HG03571 (cell line): ENCODE results near the gene TMCO2.

Experiments
- ATAC-seq: cut with Tn5 transposase; IDR thresholded peaks from one replicate; pipeline ENCODE4 v1.9.1; 2021; ENCODE audit not compliant: unreplicated experiment

Gene TMCO2

DNA sequence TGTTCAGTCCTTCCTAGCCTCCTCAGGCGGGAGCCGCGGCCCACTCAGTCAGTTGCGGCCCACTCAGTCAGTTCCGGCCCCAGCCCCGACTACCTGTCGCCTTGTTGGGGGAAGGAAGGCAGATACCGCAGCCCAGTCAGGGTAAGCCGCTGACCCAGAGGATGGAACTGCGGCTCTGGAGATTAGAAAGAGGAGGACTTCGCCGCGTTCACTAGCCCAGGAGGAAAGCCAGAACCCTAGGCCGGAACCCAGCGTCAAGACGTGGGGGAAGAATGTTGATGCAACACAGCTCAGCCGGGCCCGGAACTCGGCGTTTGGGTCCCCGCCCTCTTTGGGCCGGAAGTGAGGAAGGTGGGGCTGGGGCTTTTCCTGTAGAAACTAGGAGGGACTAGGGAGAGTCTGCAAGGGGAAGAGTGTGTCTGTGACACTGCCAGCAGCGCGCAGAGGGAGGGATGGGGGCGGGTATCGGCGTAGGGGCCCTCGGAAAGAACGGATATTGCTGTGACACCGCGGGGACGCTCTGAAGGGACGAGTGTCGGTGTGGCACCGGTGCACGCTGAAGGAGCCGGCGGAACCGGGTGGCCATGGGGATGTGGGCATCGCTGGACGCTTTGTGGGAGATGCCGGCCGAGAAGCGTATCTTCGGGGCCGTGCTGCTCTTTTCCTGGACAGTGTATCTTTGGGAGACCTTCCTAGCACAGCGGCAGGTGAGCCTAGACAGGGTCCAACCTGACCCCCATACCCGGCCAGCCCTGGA, 10.1 kb downstream of the TMCO2 start, which contains the start of gene ZMPSTE24:
ZMPSTE24 (plus strand) TSS at position 549 of the 757 bp plus-strand sequence; CDS start at position 585, 36 bp downstream.
- ATAC-seq: peak; percentile 84

DNA sequence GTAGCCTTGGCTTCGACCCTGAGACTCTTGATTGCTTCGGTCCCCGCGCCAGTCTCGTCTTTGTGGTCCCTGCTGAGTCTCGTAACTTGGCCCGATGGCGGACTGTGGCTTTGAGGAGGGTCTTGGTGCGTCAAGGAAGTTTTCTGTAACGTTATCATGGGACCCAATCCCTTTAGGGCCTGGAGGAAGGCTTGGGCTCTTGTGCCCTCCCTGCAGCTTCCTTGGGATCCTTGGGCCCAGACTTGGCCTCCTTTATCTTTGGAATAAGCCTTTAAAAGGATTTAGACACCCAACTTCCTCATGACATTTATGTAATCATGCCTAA, 10.7 kb downstream of the TMCO2 start:
- no peak for ATAC-seq

DNA sequence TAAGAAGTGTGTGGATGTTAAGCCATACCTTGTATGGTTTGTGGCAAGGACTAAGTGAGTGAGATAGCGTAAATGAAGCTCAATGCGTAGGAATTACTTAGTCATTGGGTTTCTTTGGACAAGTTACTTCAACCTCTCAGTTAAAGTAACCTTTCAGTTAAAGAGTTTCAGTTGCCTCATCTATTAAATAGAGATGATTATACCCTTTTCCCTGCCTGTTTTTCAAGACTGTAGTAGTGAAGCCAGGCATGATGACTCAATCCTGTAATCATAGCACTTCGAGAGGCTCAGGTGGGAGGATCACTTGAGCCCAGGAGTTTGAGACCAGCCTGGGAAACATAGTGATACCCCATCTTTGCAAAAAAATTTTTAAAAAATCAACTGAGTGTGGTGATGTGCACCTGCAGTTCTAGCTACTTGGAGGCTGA, 16.6 kb downstream of the TMCO2 start:
- no peak for ATAC-seq

DNA sequence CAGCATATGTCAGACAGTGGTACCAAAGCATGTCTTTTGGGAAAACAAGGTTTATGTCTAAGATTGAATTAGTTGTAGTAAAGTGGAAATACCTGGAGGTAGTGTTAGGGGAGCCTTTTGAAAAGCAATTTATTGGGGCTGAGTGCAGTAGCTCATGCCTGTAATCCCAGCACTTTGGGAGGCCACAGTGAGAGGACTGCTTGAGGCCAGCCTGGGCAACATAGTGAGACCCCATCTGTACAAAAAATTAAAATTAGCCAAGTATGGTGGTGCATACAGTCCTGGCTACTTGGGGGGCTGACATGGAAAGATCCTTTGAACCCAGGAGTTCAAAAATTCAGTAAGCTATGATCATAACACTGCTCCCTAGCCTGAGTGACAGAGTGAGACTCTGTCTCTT, 17.6 kb downstream of the TMCO2 start:
- no peak for ATAC-seq

DNA sequence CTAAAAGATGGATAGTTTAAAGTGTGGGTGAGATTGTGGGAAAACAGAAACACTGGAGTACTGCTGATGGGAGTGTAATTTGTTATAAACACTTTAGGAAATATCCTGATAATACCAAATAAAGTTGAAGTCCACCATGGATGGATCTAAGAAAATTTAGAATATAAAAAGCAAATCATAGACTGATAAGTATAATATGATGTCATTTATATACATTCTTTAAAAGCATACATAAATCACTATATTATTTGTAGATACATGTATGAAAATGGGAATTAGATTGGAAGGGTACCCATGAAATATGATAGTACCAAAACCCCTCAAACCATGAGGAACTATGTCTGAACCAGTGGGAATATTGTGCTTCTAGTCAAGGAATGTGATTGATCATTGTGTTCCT, 18.2 kb downstream of the TMCO2 start:
- no peak for ATAC-seq

DNA sequence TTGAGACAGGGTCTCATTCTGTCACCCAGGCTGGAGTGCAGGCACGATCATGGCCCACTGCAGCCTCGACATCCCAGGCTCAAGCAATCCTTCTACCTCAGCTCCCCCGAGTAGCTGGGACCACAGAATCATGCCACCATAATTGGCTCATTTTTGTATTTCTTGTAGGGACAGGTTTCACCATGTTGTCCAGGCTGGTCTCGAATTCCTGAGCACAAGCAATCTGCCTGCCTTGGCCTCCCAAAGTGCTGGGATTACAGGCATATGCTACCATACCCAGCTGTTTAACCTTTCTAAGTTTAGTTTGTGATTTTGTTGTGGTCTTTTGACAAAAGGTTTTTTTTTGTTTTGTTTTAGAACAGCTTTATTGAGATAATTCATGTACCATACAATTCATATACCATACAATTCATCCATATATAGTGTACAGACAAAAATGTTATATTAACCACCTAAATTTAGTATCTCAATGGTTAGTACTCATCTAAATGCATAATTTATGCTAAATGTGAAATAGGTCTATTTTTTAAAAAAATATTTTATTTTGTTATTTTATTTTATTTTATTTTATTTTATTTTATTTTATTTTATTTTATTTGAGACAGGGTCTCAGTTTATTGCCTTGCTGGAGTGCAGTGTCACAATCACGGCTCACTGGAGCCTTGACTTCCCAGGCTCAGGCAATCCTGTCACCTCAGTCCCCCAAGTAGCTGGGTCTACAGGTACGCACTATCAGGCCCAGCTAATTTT, 19.2 kb downstream of the TMCO2 start:
- no peak for ATAC-seq

DNA sequence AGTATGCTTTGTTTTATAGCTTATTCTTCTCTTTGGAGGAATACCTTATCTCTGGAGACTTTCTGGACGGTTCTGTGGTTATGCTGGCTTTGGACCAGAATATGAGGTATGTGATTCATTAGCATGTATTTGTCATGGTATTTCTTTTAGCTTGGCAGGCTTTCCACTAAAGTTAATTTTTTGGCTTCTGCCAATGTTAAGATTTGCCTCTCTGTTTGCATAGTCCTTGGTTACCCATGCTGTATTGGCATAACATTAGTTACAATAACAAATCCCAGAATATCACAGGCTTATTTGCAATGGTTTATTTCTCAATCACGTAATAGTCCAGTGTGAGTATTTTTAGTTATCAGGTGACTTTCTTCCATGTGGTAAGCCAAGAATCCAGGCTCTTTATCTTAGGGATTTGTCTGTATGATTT, 20.0 kb downstream of the TMCO2 start:
- no peak for ATAC-seq

DNA sequence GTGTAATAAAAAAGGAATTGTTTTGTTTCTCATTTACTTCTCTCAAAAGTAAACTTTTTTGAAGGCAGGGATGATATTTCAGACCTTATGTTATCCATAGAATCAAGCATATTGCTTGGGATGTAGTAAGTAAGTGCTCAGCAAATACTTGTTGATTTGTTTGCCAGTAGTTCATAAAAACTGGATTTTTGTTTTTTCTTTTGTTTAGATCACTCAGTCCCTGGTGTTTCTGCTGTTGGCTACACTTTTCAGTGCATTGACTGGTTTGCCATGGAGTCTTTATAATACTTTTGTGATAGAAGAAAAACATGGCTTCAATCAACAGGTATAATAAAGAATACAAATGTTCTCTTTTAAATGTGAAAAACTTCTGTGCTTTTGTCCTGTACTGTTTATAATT, 20.5 kb downstream of the TMCO2 start:
- no peak for ATAC-seq

DNA sequence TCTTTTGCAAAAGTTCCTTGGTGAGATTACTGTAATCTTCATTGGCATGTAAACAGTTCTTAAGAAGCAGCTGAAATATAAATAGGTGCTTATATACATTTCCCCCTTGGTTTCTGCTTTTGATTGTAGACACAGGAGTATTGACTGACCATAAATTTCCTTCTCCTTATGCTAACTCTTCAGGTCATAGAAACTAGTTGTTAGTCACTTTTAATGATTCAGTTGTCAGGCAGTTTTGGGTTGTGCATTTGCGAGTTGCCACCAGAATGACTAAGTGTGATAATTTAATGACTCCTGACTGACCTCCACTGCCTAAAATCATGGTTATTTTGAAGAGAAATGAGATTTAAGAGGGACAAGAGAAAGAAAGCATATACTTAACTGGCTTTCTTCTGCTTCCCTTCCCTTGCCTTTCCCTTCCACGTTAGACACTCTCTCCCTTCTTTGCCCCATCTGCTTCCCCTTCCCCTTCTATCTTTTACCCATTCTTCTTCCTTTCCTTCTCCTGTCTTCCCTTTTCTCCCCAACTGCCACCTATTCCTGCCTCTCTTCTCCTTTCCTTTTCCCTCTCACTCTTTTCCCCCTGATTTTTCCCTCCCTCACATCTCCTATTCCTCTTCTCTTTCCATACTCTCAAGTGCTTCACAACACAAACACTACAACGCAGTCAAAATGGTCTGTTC, 22.6 kb downstream of the TMCO2 start:
- no peak for ATAC-seq

DNA sequence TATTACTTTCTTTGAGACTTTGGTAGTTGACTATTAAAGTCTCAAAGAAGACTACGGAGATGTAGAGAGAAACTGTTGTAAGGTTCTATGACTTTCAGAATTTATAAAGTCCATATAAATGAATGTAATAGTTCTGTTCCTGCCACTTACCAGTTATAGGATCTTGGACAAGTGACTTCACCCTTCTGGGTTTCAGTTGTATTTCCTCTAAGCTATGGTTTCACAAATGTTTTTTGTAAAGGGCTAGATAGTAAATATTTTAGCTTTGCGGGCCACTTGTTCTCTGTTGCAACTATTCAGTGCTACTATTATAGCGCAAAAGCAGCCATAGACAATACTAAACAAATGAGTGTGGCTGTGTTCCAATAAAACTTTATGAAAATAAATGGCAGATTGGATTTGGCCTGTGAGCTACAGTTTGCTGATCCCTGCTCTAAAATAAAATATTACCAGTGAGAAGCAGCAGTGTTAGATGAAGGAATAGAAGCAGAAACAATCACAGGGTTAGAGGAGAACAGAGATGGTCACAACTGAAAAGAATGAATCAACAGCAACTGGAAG, 25.0 kb downstream of the TMCO2 start:
- ATAC-seq: no peak

DNA sequence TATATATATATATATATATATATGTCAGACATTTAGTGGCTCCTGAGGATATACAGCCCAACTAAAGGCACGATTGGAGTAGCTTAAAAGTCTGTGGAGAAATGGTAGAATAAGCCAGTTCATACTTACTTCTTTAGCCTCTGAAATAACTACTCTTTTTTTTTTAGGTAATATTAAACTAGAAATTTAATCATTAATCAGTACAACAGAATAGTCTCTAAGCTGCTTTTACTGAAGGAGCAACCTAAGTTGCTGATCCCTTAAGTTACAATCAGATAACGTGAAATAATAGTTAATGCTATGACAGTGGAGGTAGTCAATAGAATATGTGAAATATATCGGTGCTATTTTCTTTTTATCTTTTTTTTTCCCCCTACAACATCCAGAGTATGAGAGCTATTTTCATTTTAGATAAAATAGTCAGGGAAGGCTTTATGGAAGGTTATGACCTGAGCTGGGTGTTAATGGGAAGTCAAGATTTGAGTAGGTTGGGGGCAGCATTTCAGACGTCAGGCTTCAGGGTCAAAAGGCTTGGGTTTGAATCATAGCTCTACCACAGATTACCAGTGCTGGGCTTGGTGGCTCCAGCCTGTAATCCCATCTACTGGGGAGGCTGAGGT, 25.9 kb downstream of the TMCO2 start:
- no peak for ATAC-seq

DNA sequence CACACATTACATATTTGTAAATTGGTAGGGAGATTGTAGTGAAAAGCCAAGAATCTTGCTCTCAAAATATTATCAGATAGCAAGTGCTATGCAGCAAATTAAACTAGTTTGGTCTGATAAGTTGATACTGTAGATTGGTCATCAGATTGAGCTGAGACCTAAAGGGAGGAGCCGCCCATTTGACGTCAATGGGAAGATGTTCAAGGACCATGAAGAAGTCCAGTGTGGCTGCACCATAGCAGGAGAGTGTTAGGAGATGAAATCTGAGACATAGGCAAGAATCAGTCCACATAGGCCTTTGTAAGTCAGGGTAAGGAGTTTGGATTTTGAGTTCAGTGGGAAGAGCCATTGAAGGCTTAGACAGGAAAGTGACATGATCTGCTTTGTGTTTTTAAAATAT, 26.6 kb downstream of the TMCO2 start:
- ATAC-seq: no peak

DNA sequence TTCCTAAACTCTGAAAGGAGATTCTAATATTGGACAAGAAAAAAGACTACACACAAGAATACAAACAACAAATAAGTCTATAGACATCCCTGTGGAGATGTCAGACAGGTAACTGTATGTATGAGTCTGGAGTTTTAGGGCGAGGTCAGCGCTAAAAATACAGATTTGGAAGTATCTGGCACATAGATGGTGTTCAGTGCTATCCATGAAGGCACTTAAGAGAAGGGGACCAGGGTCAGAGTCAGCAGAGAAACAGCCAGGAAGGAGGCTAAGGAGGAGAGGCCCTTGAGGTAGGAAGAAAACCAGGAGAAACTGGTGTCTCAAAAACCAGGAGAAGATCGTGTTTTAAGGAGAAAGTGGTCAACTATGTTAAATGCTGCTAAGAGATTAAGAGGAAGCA, 28.4 kb downstream of the TMCO2 start:
- no peak for ATAC-seq

DNA sequence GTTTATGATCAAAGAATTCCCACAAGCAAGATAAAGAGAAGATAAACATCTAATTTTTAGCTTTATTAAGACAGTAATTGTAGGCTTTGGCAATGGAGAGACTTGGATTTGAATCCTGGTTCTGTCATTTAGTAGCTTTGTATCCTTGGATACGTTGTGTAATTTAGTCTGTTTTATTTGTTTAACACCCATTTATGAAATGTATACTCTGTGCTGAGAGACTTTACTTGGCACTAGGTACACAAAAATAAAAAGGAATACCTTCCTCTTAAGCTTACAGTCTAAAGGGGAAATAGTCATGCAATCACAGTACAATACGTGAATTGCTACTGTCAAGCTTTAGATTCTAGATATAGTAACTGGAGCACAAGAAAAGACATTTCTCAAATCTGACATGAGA, 34.1 kb downstream of the TMCO2 start:
- no peak for ATAC-seq

DNA sequence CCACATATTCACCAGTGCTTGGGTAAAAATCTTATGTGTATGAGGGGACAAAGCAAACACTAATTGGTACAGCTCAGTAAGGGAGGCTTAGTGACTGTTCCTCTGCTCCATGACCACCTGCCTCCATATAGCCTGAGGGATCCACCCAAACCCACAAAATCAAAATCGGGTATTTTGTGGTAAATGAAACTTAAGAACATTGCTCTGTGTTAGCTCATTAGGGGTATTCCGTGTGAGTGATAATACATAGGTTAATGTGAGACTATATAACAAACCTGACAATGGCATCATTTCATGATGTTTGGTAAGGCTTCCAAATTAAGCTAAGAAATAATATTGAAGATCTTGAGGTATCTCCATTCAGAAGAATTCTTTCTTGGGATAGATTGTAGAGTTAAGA, 43.6 kb downstream of the TMCO2 start:
- no peak for ATAC-seq

DNA sequence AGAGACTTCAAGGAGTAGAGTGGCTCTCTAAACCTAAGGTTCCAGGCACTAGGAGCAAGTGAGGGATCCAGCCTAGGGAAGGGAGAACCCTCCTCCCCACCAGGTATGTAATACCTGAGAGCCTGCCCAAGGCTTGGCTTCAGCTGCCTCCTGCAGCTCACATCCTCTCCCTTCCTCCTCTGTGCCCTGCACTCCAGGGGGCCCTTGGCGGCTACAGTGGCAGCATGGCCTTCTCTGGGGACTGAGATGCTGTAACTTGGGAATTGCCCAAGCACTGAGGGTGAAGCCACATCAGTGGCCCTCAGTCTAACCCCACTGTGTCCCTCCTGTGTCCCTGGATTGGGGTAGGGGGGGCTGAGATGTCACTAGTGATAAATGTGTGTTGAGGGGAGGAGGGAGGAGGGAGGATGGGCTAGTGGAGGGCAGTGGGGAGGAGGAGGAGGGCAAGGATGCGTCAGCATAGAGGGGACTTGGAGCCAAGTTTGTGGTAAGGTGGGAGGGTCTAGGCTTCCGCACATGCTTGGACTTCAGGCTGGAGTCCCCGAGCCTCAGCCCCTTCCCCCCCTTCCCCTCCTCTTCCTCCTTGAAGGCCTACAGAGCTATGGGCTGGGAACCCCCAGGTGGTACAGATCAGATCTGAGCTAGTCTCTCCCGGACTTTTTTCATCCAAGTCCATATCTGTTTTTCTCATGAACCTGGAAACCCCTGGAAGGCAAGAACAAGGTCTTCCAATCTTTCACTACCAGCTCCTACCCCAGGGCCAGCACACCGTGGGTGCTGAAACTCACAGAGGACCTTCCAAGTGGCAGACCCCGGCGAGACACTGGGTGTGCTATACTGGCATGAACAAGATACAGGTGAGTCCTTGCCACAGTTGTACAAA, 51.9 kb downstream of the TMCO2 start:
- ATAC-seq: no peak

DNA sequence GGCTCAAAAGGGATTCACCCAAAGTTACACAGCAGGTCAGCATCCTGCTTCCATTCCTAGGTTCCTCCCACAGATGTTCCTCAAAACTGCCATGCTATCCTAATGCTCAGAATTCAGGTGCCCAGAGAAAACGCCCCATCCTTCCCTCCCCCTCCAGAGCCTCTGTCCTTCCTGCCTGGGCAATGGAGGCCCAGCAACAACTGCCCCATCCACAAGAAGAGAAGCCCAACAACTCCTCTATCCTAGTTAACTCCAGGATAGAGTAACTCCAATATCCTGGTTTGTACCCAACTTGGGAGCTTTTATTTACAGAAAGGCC, 52.5 kb downstream of the TMCO2 start:
- ATAC-seq: no peak

DNA sequence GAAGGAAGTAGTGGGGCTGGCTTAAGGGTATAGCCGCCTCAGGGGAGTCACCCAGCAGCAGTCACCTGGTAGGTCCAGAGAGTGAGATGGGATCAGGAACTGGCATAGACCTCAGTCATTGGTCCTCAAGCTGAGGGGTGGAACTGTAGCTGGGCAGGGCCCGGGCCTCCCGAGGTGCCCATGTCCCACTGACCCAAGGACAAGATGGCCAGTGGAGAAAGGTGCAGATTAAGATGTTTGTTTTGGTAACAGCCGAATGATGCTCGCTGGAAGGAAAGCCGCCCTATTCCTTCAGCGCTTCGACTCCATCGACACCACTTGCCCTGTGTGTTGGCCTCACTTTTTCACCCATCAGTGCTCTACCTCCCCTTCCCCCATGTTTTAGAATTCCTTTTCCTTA, 52.9 kb downstream of the TMCO2 start:
- no peak for ATAC-seq

DNA sequence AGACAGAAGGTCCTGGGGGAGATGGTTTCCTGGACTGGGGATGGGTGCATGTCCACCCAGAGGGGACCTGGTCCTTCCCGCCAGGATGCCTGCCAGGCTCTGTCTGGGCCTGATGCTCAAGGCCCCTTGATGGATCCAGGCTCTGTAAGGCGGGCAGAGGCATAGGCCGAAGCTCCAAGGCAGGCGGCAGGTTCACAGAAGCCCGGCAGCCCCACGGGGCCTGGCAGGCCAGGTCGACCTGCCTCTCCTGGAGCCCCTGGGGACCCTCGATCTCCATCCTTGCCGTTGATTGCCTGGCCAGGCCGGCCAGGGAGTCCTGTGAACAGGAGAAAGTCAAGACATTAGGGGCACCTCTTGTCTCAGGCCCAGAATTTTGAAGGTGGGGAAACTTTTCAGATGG, 53.3 kb downstream of the TMCO2 start:
- ATAC-seq: no peak
